AG09319 (cell line): ENCODE results near the gene DUOXA1.

Experiments
- DNase-seq: peaks from one replicate; pipeline ENCODE4 v3.0.0-alpha.2; 2010; ENCODE audit warnings: low read depth; ENCODE audit errors: extremely low read depth
- TF ChIP-seq, protein P1 (sequence below): IDR thresholded peaks from 2 replicates; pipeline ENCODE4 v1.5.1; 2011; ENCODE audit warnings: low read depth, mild to moderate bottlenecking, inconsistent platforms, low read length, moderate library complexity

DUOXA1 gene

GRCh38 chr15:45097466-45097865 lies 32.2 kb downstream of the DUOXA1 start:
- TF ChIP-seq, protein P1, sequence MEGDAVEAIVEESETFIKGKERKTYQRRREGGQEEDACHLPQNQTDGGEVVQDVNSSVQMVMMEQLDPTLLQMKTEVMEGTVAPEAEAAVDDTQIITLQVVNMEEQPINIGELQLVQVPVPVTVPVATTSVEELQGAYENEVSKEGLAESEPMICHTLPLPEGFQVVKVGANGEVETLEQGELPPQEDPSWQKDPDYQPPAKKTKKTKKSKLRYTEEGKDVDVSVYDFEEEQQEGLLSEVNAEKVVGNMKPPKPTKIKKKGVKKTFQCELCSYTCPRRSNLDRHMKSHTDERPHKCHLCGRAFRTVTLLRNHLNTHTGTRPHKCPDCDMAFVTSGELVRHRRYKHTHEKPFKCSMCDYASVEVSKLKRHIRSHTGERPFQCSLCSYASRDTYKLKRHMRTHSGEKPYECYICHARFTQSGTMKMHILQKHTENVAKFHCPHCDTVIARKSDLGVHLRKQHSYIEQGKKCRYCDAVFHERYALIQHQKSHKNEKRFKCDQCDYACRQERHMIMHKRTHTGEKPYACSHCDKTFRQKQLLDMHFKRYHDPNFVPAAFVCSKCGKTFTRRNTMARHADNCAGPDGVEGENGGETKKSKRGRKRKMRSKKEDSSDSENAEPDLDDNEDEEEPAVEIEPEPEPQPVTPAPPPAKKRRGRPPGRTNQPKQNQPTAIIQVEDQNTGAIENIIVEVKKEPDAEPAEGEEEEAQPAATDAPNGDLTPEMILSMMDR, result no peak
- DNase-seq, result no peak

GRCh38 chr15:45095661-45096060 lies 34.0 kb downstream of the DUOXA1 start:
- TF ChIP-seq, protein P1, result no peak
- no peak for DNase-seq

DNA sequence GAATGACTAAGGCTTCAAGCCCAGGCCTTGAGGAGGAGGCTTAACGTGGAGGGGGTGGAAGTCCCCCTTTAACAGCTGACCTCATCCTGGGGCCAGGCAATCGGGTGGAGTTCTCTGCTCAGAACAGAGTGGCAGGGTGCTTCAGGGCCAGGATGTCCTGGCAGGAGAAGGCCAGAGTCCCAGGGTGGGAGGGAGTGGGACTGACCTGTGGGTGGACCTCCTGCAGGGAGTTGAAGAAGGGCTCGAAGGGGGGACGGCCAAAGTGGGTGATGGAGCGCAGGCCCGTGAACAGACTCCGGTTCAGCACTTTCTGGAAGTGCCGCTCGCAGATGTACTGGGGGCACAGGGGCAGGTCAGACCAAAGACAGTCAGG lies 35.3 kb downstream of the DUOXA1 start:
- TF ChIP-seq, protein P1, result no peak
- no peak for DNase-seq

GRCh38 chr15:45093622-45094357 lies 35.9 kb downstream of the DUOXA1 start:
- DNase-seq, result no peak
- TF ChIP-seq, protein P1, result no peak

GRCh38 chr15:45093013-45093412 lies 36.7 kb downstream of the DUOXA1 start:
- TF ChIP-seq, protein P1, result no peak
- no peak for DNase-seq

GRCh38 chr15:45091576-45091975 lies 38.1 kb downstream of the DUOXA1 start:
- DNase-seq, result no peak
- TF ChIP-seq, protein P1, result no peak

DNA sequence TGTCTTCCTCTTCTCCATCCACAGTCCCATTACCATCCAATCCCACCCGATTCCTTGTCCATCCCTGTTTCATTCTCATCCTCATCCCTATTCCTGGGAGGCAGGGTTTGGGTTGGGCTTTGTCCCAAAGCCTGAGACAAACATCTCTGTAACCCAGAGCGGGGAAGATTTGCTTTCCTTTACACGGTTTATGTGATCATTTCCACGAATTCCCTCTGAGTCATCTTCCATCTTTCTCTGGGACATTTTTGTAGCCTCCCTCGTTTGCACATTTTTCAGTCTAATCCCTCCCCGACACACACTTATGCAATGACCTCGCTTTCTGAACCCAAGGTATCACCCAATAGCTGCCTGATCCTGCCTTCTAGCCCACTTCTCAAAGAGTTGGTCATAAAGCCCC lies 38.5 kb downstream of the DUOXA1 start:
- TF ChIP-seq, protein P1, result no peak

More for the DNA sequence above, 38.5 kb downstream of the DUOXA1 start:
- DNase-seq, result no peak
